ENCODE data around the gene IFI27L2.

DNA sequence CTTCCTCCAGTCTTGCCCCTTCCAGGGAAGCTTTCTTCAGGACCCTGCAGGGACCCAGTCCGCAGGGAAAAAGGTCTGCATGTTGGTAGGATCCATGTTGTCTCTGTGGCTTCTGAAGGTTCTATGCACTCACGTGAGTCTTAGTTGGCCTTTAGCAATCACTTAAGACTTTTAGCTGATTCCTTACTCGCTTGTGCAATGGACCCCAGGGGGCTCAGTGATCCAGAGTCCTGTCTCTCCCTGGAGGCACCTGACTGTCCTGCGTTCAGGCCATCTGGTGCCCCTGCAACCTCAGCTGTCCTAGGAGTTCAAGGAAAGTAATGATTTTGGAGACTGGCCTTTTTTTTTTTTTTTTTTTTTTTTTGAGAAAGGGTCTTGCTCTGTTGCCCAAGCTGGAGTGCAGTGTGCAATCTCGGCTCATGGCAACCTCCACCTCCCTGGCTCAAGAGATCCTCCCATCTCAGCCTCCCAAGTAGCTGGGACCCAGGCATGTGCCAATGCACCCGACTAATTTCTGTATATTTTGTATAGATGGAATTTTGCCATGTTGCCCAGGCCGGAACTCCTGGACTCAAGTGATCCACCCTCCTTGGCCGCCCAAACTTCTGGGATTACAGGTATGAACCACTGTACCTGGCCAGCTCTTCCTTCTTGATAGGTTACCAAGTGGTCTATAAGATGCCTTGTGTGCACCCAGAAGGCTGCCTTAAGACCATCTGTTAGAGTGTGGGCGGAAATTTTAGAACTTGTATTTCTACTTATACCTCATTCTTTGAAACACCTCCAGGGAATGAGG lies 4.6 kb downstream of the IFI27L2 start:
- TF ChIP-seq SP1 (IDR thresholded peaks at IDR 0.05) (no peak), GABPA (IDR thresholded peaks at IDR 0.05 in 1 of 2, conservative IDR thresholded peaks at IDR 0.05 in 1 of 2) (no peak), JUND (IDR thresholded peaks at IDR 0.05) (no peak), HNF4G (IDR thresholded peaks at IDR 0.05) (no peak)
- TF ChIP-seq, protein P1, sequence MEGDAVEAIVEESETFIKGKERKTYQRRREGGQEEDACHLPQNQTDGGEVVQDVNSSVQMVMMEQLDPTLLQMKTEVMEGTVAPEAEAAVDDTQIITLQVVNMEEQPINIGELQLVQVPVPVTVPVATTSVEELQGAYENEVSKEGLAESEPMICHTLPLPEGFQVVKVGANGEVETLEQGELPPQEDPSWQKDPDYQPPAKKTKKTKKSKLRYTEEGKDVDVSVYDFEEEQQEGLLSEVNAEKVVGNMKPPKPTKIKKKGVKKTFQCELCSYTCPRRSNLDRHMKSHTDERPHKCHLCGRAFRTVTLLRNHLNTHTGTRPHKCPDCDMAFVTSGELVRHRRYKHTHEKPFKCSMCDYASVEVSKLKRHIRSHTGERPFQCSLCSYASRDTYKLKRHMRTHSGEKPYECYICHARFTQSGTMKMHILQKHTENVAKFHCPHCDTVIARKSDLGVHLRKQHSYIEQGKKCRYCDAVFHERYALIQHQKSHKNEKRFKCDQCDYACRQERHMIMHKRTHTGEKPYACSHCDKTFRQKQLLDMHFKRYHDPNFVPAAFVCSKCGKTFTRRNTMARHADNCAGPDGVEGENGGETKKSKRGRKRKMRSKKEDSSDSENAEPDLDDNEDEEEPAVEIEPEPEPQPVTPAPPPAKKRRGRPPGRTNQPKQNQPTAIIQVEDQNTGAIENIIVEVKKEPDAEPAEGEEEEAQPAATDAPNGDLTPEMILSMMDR (IDR thresholded peaks at IDR 0.05; ENCODE audit: low read depth, low read length, missing input control) = no peak
- TF ChIP-seq, protein P2, sequence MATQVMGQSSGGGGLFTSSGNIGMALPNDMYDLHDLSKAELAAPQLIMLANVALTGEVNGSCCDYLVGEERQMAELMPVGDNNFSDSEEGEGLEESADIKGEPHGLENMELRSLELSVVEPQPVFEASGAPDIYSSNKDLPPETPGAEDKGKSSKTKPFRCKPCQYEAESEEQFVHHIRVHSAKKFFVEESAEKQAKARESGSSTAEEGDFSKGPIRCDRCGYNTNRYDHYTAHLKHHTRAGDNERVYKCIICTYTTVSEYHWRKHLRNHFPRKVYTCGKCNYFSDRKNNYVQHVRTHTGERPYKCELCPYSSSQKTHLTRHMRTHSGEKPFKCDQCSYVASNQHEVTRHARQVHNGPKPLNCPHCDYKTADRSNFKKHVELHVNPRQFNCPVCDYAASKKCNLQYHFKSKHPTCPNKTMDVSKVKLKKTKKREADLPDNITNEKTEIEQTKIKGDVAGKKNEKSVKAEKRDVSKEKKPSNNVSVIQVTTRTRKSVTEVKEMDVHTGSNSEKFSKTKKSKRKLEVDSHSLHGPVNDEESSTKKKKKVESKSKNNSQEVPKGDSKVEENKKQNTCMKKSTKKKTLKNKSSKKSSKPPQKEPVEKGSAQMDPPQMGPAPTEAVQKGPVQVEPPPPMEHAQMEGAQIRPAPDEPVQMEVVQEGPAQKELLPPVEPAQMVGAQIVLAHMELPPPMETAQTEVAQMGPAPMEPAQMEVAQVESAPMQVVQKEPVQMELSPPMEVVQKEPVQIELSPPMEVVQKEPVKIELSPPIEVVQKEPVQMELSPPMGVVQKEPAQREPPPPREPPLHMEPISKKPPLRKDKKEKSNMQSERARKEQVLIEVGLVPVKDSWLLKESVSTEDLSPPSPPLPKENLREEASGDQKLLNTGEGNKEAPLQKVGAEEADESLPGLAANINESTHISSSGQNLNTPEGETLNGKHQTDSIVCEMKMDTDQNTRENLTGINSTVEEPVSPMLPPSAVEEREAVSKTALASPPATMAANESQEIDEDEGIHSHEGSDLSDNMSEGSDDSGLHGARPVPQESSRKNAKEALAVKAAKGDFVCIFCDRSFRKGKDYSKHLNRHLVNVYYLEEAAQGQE (IDR thresholded peaks at IDR 0.05) = no peak
- TF ChIP-seq, protein P3, sequence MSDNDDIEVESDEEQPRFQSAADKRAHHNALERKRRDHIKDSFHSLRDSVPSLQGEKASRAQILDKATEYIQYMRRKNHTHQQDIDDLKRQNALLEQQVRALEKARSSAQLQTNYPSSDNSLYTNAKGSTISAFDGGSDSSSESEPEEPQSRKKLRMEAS (IDR thresholded peaks at IDR 0.05) = no peak
- TF ChIP-seq, protein P4, sequence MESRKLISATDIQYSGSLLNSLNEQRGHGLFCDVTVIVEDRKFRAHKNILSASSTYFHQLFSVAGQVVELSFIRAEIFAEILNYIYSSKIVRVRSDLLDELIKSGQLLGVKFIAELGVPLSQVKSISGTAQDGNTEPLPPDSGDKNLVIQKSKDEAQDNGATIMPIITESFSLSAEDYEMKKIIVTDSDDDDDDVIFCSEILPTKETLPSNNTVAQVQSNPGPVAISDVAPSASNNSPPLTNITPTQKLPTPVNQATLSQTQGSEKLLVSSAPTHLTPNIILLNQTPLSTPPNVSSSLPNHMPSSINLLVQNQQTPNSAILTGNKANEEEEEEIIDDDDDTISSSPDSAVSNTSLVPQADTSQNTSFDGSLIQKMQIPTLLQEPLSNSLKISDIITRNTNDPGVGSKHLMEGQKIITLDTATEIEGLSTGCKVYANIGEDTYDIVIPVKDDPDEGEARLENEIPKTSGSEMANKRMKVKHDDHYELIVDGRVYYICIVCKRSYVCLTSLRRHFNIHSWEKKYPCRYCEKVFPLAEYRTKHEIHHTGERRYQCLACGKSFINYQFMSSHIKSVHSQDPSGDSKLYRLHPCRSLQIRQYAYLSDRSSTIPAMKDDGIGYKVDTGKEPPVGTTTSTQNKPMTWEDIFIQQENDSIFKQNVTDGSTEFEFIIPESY (IDR thresholded peaks at IDR 0.05) = no peak
